HepG2 (cell line): ENCODE results near the gene PPP2R2C. TPM values are rescaled to one million over a fixed set of nuclear protein-coding genes. Genes with fewer than 3 reads are reported as not detected.

Experiments
- ATAC-seq: fragments of 200-7000 bp; cut with Tn5 transposase; 3 replicates; pipeline ENCODE4 v1.9.1; 2020; ENCODE audit warnings: mild to moderate bottlenecking, moderate library complexity
- BruUV-seq: library from RNA; stranded (reverse); fragments of 400-500 nt; replicated peaks from 2 replicates; lab custom pipeline; 2021; lab: Mats Ljungman, UMichigan
- CTCF ChIA-PET: fragments of 300-600 bp; formaldehyde crosslinking; extraction: SDS; loops from one replicate; lab custom pipeline; 2021; ENCODE audit warnings: low total read pairs, inconsistent platforms, low intra/inter-chr PET ratio; lab: Yijun Ruan, JAX
- POLR2A ChIA-PET: fragments of 350-600 bp; sonication (Branson Sonifier 250); formaldehyde crosslinking; loops from one replicate; lab custom pipeline; 2020; ENCODE audit warnings: antibody characterized with exemption, inconsistent platforms; lab: Yijun Ruan, JAX
- DNase-seq: peaks from one replicate; pipeline ENCODE4 v3.0.0-alpha.2; 2015; ENCODE audit warnings: low spot score
- FAIRE-seq: peaks from 3 replicates; lab custom pipeline; 2011; peaks lifted over from hg19 to GRCh38; lab: Jason Lieb, UNC
- H2AFZ ChIP-seq: one replicate; pipeline ENCODE4 v1.6.1; 2011; ENCODE audit warnings: low read length, inconsistent platforms
- H3K27ac ChIP-seq: fragments of 300-600 bp; 3 replicates; pipeline ENCODE4 v1.8.0; 2011; ENCODE audit warnings: mixed run types, mild to moderate bottlenecking, mixed read lengths, low read length, inconsistent platforms; ENCODE audit not compliant: insufficient read depth; ENCODE audit errors: extremely low read length
- H3K27me3 ChIP-seq, 2 experiments: fragments of 200-600 bp in 1 of 2; 2 replicates in 1 of 2; 3 replicates in 1 of 2; pipeline versions ENCODE4 v1.6.0 to v1.8.0; 2011; ENCODE audit warnings: low read length in 2 of 2, mild to moderate bottlenecking in 2 of 2, moderate library complexity in 2 of 2, inconsistent platforms in 1 of 2; ENCODE audit not compliant: insufficient read depth in 2 of 2, control insufficient read depth in 1 of 2
- H3K36me3 ChIP-seq, 2 experiments: fragments of 200-600 bp in 1 of 2; replicated peaks in 1 of 2; 2 replicates in 1 of 2; 3 replicates in 1 of 2; pipeline versions ENCODE4 v1.5.1 to v1.8.0; 2011; ENCODE audit warnings: low read length in 2 of 2, inconsistent platforms in 1 of 2; ENCODE audit not compliant: insufficient read depth in 2 of 2, control insufficient read depth in 1 of 2
- H3K4me1 ChIP-seq: 2 replicates; pipeline ENCODE4 v1.5.1; 2012; ENCODE audit warnings: low read length, inconsistent platforms; ENCODE audit not compliant: insufficient read depth
- H3K4me2 ChIP-seq: 2 replicates; pipeline ENCODE4 v1.6.0; 2011; ENCODE audit warnings: low read depth, low read length, inconsistent platforms
- H3K4me3 ChIP-seq, 3 experiments: fragments of 200-600 bp in 1 of 3; sonication (generic), shearing (Covaris generic) in 1 of 3; replicated peaks in 1 of 3; 2 replicates each; pipeline ENCODE4 v1.5.1; 2011 to 2016; ENCODE audit warnings: low read length in 3 of 3, inconsistent platforms in 2 of 3, low read depth in 2 of 3, mild to moderate bottlenecking in 2 of 3, control low read depth in 1 of 3, mixed read lengths in 1 of 3; ENCODE audit not compliant: insufficient read depth in 1 of 3
- H3K79me2 ChIP-seq: one replicate; pipeline ENCODE4 v1.6.1; 2011; ENCODE audit warnings: low read length, inconsistent platforms; ENCODE audit not compliant: insufficient read depth
- H3K9ac ChIP-seq: 2 replicates; pipeline ENCODE4 v1.6.0; 2011; ENCODE audit warnings: mild to moderate bottlenecking, low read depth, low read length, inconsistent platforms; ENCODE audit not compliant: insufficient read depth
- H3K9me3 ChIP-seq: 2 replicates; pipeline ENCODE4 v1.5.1; 2012; ENCODE audit warnings: mild to moderate bottlenecking, low read length
- H4K20me1 ChIP-seq: 2 replicates; pipeline ENCODE4 v1.6.0; 2011; ENCODE audit warnings: inconsistent platforms, mild to moderate bottlenecking, low read length, moderate library complexity; ENCODE audit not compliant: insufficient read depth
- CBX5 ChIP-seq: sonication (generic); formaldehyde crosslinking; IDR thresholded peaks from 2 replicates; pipeline ENCODE4 v1.4.0; 2020; ENCODE audit warnings: missing genetic modification reagents, borderline replicate concordance
- CHCHD3 ChIP-seq: sonication (generic); formaldehyde crosslinking; IDR thresholded peaks from 2 replicates; pipeline ENCODE4 v1.8.0; 2022; ENCODE audit warnings: mild to moderate bottlenecking, missing genetic modification reagents, moderate library complexity
- CREB1 ChIP-seq, 2 experiments: fragments of 450-650 bp in 1 of 2; IDR thresholded peaks; 2 replicates each; pipeline ENCODE4 v1.6.1; 2016 to 2017; ENCODE audit warnings: control low read depth in 1 of 2, mild to moderate bottlenecking in 1 of 2, missing compliant biosample characterization in 1 of 2, missing genetic modification characterization in 1 of 2
- NFE2 ChIP-seq: sonication (generic); formaldehyde crosslinking; IDR thresholded peaks from 2 replicates; pipeline ENCODE4 v1.4.0; 2020; ENCODE audit warnings: missing genetic modification reagents
- NRL ChIP-seq: sonication (generic); formaldehyde crosslinking; IDR thresholded peaks from 2 replicates; pipeline ENCODE4 v1.5.0; 2020; ENCODE audit warnings: missing genetic modification reagents, mild to moderate bottlenecking, moderate library complexity, borderline replicate concordance
- PHF21A ChIP-seq: sonication (generic); formaldehyde crosslinking; IDR thresholded peaks from 2 replicates; pipeline ENCODE4 v1.5.0; 2020; ENCODE audit warnings: mild to moderate bottlenecking, missing genetic modification reagents
- PTBP1 ChIP-seq: fragments of 200-400 bp; formaldehyde crosslinking; IDR thresholded peaks from 2 replicates; pipeline ENCODE4 v1.6.1; 2018; ENCODE audit warnings: low read length, low read depth; ENCODE audit not compliant: poor library complexity, severe bottlenecking
- SIX1 ChIP-seq: sonication (generic); formaldehyde crosslinking; IDR thresholded peaks from 2 replicates; pipeline ENCODE4 v1.4.0; 2020; ENCODE audit warnings: missing genetic modification reagents, borderline replicate concordance
- SNAI1 ChIP-seq: sonication (generic); formaldehyde crosslinking; IDR thresholded peaks from 2 replicates; pipeline ENCODE4 v1.5.0; 2020; ENCODE audit warnings: mild to moderate bottlenecking, missing genetic modification reagents, borderline replicate concordance
- SNAPC2 ChIP-seq: sonication (generic); formaldehyde crosslinking; IDR thresholded peaks from 2 replicates; pipeline ENCODE4 v1.8.1; 2022; ENCODE audit warnings: mild to moderate bottlenecking, missing genetic modification reagents
- ZBTB21 ChIP-seq: sonication (generic); formaldehyde crosslinking; IDR thresholded peaks from 2 replicates; pipeline ENCODE4 v1.4.0; 2020; ENCODE audit warnings: missing genetic modification reagents
- ZFP37 ChIP-seq: sonication (generic); formaldehyde crosslinking; IDR thresholded peaks from 2 replicates; pipeline ENCODE4 v1.4.0; 2020; ENCODE audit warnings: missing genetic modification reagents, borderline replicate concordance
- ZFP41 ChIP-seq: sonication (generic); formaldehyde crosslinking; IDR thresholded peaks from 2 replicates; pipeline ENCODE4 v1.4.0; 2020; ENCODE audit warnings: mild to moderate bottlenecking, missing genetic modification reagents, borderline replicate concordance
- ZNF530 ChIP-seq: sonication (generic); formaldehyde crosslinking; IDR thresholded peaks from 2 replicates; pipeline ENCODE4 v1.5.0; 2020; ENCODE audit warnings: low read depth, mild to moderate bottlenecking, missing genetic modification reagents
- ZNF768 ChIP-seq: sonication (generic); formaldehyde crosslinking; IDR thresholded peaks from 2 replicates; pipeline ENCODE4 v1.4.0; 2020; ENCODE audit warnings: missing genetic modification reagents
- WGBS: methylation state at CpG from one replicate; pipeline ENCODE4 v1.1.6; 2017; ENCODE audit warnings: low lambda C conversion rate; 5-methylcytosine and 5-hydroxymethylcytosine counted together
- in situ Hi-C: cut with HindIII; loops from 2 replicates; pipeline ENCODE4 v1.10.0; 2017; ENCODE audit warnings: low pct_unique_long_range_greater_than_20kb; ENCODE audit not compliant: extremely low pct_ligation_motif_present
- intact Hi-C: fragments of 100-400 bp; cut with micrococcal nuclease; formaldehyde crosslinking; loops from one replicate; pipeline ENCODE4 v1.10.0; 2022; ENCODE audit not compliant: unreplicated experiment
- polyA plus RNA-seq, 8 experiments: library from polyadenylated mRNA; depleted of rRNA in 3 of 8; stranded (reverse) in 7 of 8; unstranded in 1 of 8; fragments of >200 nt; fragmentation: Illumina TruSeq in 4 of 8; extraction: Trizol in 4 of 8; gene quantifications; 2 replicates each; pipeline versions ENCODE4 v1.2.1 to v1.2.3, GENCODE V29; 2011 to 2016; ENCODE audit warnings: low read depth in 4 of 8, missing spikeins in 1 of 8, mixed read lengths in 1 of 8; ENCODE audit not compliant: insufficient read depth in 1 of 8
- total RNA-seq, 5 experiments: library from RNA; depleted of rRNA; stranded (reverse); fragments of >200 nt; fragmentation: Illumina TruSeq; extraction: Trizol; gene quantifications; 2 replicates each; pipeline ENCODE4 v1.2.3, GENCODE V29; 2016; ENCODE audit warnings: low read depth in 1 of 5
- TF ChIP-seq, protein P1 (sequence below): sonication (generic); formaldehyde crosslinking; IDR thresholded peaks from 2 replicates; pipeline ENCODE4 v1.4.0; 2020; ENCODE audit warnings: mild to moderate bottlenecking, low read depth, missing genetic modification reagents
- TF ChIP-seq, protein P2 (sequence below): sonication (generic); formaldehyde crosslinking; IDR thresholded peaks from 2 replicates; pipeline ENCODE4 v1.5.1; 2020; ENCODE audit warnings: missing genetic modification reagents, mild to moderate bottlenecking, borderline replicate concordance
- TF ChIP-seq, protein P3 (sequence below): IDR thresholded peaks from 2 replicates; pipeline ENCODE4 v1.6.1; 2018; ENCODE audit warnings: missing genetic modification reagents

Gene PPP2R2C
- total and polyA plus RNA-seq, 2 of the 13 experiments (the other 11 are each of a cell fraction or from before 2014, with no cell fraction given) = 0.60 to 8.6 TPM

DNA sequence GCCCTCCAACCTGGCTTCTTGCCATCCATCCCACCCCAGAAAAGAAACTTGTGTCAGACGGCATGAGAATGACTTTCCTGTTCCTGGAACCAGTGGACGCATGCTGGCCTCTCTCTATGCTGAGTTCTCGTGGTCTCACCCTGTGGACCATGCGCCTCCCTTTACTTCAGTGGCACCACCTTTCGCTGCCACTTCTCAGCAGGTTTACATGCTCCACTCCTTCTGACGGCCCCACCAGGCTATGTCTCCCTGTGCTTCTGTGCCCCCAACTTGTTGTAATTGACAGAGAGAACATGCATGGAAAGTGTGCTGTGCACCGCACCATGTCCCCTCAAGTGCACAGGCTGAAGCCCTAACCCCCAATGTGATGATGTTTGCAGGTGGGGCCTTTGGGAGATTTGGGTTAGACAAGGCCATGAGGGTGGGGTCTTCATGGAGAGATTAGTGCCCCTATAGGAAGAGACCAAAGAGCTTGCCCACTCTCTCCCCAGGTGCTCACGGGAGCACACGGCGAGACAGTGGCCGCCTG lies 3.1 kb upstream of the PPP2R2C start:
- ATAC-seq = no peak
- WGBS = 43% methylated on average over 7 of the region's 11 CpGs

More for the DNA sequence above, 3.1 kb upstream of the PPP2R2C start:
- intact Hi-C loops = no loop called here
- TF ChIP-seq, protein P1, sequence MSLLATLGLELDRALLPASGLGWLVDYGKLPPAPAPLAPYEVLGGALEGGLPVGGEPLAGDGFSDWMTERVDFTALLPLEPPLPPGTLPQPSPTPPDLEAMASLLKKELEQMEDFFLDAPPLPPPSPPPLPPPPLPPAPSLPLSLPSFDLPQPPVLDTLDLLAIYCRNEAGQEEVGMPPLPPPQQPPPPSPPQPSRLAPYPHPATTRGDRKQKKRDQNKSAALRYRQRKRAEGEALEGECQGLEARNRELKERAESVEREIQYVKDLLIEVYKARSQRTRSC (CRISPR knock-in tag) = no peak
- TF ChIP-seq PHF21A (CRISPR knock-in tag) (no peak), ZNF768 (CRISPR knock-in tag) (no peak), SNAPC2 (CRISPR knock-in tag) (no peak), CREB1 (IDR thresholded peaks at IDR 0.05) (no peak), CREB1 (CRISPR knock-in tag; IDR thresholded peaks at IDR 0.05) (no peak), CHCHD3 (CRISPR knock-in tag) (no peak), ZFP37 (CRISPR knock-in tag) (no peak), NRL (CRISPR knock-in tag) (no peak), SNAI1 (no peak), ZFP41 (CRISPR knock-in tag) (no peak), SIX1 (CRISPR knock-in tag) (no peak), PTBP1 (no peak), ZBTB21 (CRISPR knock-in tag) (no peak), CBX5 (CRISPR knock-in tag) (no peak), NFE2 (no peak), ZNF530 (no peak)
- TF ChIP-seq, protein P2, sequence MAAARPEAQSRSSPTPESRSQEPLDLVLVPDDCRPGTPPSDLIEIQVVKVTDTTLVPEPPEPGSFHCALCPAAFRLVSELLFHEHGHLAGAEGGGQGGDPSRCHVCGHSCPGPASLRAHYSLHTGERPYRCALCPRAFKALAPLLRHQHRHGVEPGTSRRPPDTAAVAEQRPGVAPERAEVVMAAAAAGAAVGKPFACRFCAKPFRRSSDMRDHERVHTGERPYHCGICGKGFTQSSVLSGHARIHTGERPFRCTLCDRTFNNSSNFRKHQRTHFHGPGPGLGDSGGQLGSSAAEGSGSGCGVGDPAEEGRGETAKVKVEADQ = no peak
- TF ChIP-seq, protein P3, sequence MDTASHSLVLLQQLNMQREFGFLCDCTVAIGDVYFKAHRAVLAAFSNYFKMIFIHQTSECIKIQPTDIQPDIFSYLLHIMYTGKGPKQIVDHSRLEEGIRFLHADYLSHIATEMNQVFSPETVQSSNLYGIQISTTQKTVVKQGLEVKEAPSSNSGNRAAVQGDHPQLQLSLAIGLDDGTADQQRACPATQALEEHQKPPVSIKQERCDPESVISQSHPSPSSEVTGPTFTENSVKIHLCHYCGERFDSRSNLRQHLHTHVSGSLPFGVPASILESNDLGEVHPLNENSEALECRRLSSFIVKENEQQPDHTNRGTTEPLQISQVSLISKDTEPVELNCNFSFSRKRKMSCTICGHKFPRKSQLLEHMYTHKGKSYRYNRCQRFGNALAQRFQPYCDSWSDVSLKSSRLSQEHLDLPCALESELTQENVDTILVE (CRISPR knock-in tag) = no peak
- H3K9me3 ChIP-seq = no peaks in the 10 kb centered on the region
- H4K20me1 ChIP-seq = no peaks in the 10 kb centered on the region
- H3K36me3 ChIP-seq = no peaks in the 10 kb centered on the region
- no peaks in the 10 kb centered on the region for H3K4me1 ChIP-seq
- no peak for FAIRE-seq
- H3K9ac ChIP-seq = no peak overlapping the region
- H2AFZ ChIP-seq = no peak overlapping the region
- ChIA-PET CTCF (no interaction called here), POLR2A (no interaction called here)
- no peak overlapping the region for H3K4me3 ChIP-seq
- BruUV-seq = no TSS peak
- H3K4me2 ChIP-seq = no peak overlapping the region
- no peak overlapping the region for H3K27ac ChIP-seq
- in situ Hi-C loops = no loop called here
- peaks cover 8 to 46% of the 10 kb centered on the region in 2 experiments; a peak in 3 of 5 replicates for H3K27me3 ChIP-seq
- H3K79me2 ChIP-seq = no peaks in the 10 kb centered on the region
- no peak for DNase-seq
